ENCODE measurements around the gene TMEM270. TPM values are rescaled to one million over a fixed set of nuclear protein-coding genes. Genes with fewer than 3 reads are reported as not detected.

TMEM270 gene
- total RNA-seq, 1 experiment from 2014 or later: 1.1 TPM

GRCh38 chr7:73879977-73880681 is 19.2 kb downstream of the TMEM270 start:
- no peak for DNase-seq (ENCODE audit: low read depth, low spot score)
- H4K20me1 ChIP-seq (ENCODE audit: insufficient read depth): no peaks in the 10 kb centered on the region

More at GRCh38 chr7:73879977-73880681, 19.2 kb downstream of the TMEM270 start:
- Histone ChIP-seq H3K27ac (ENCODE audit: low read depth, low read length) (no peak overlapping the region), H2AFZ (ENCODE audit: low read depth, low read length, poor library complexity, severe bottlenecking) (no peak overlapping the region), H3K9me2 (ENCODE audit: insufficient read depth) (no peaks in the 10 kb centered on the region), H3K9me3 (ENCODE audit: control insufficient read depth in 1 of 2, insufficient read depth in 1 of 2, low read depth in 1 of 2, low read length in 2 of 2) (no peaks in the 10 kb centered on the region), H3K4me2 (ENCODE audit: low read length) (no peak overlapping the region), H3K4me3 (replicated peaks in 1 of 2; ENCODE audit: low read depth in 1 of 2, low read length in 2 of 2) (no peak overlapping the region), H3K36me3 (ENCODE audit: control insufficient read depth in 1 of 2, insufficient read depth in 2 of 2, low read length in 2 of 2) (no peaks in the 10 kb centered on the region), H3K9ac (ENCODE audit: low read length) (no peak overlapping the region), H3K4me1 (ENCODE audit: control insufficient read depth in 1 of 2, insufficient read depth in 2 of 2, low read length in 2 of 2) (no peaks in the 10 kb centered on the region), H3K79me2 (ENCODE audit: insufficient read depth, low read length) (no peaks in the 10 kb centered on the region), H3K27me3 (ENCODE audit: insufficient read depth, low read length) (peaks cover 12% of the 10 kb centered on the region; the same call in 1 of the 2 replicates)
- ChIA-PET POLR2A (no interaction called here), CTCF (no interaction called here), RAD21 (ENCODE audit: low non-redundant PET in 1 of 2, low total read pairs in 2 of 2, uncharacterized antibody in 2 of 2, unreplicated experiment in 2 of 2) (no interaction called here)
- no peak for ATAC-seq
- no peak for TF ChIP-seq RAD21 (IDR thresholded peaks at IDR 0.05; ENCODE audit: low read depth)
- no peak for TF ChIP-seq REST (IDR thresholded peaks at IDR 0.05; ENCODE audit: low read depth)
- TF ChIP-seq SIN3A (IDR thresholded peaks at IDR 0.05; ENCODE audit: low read depth): no peak
- no TSS peak for BruUV-seq (replicated peaks)
- intact Hi-C loops (cut with micrococcal nuclease): no loop called here

All from HCT116 (cell line).